Right lobe of liver (tissue), 4 donors: Measurements from ENCODE around the gene S100A16.

Source experiments
- CTCF ChIP-seq, 4 donors: fragments of 200-600 bp in 3 of 4; fragments of 450-650 bp in 1 of 4; IDR thresholded peaks; one replicate each; pipeline versions ENCODE4 v1.5.1 to v1.8.0; 2016 to 2022; ENCODE audit warnings: antibody characterized with exemption in 4 of 4, mild to moderate bottlenecking in 2 of 4
- POLR2A ChIP-seq: fragments of 450-650 bp; IDR thresholded peaks from one replicate; pipeline ENCODE4 v1.6.1; 2017; ENCODE audit warnings: antibody characterized with exemption, mild to moderate bottlenecking
- donor health status: DM: no; HTN: no; CAD: no.
- donor health status: DM: no; HTN: no; CAD: no.
- donor health status: DM: no; HTN: yes; CAD: no.

DNA sequence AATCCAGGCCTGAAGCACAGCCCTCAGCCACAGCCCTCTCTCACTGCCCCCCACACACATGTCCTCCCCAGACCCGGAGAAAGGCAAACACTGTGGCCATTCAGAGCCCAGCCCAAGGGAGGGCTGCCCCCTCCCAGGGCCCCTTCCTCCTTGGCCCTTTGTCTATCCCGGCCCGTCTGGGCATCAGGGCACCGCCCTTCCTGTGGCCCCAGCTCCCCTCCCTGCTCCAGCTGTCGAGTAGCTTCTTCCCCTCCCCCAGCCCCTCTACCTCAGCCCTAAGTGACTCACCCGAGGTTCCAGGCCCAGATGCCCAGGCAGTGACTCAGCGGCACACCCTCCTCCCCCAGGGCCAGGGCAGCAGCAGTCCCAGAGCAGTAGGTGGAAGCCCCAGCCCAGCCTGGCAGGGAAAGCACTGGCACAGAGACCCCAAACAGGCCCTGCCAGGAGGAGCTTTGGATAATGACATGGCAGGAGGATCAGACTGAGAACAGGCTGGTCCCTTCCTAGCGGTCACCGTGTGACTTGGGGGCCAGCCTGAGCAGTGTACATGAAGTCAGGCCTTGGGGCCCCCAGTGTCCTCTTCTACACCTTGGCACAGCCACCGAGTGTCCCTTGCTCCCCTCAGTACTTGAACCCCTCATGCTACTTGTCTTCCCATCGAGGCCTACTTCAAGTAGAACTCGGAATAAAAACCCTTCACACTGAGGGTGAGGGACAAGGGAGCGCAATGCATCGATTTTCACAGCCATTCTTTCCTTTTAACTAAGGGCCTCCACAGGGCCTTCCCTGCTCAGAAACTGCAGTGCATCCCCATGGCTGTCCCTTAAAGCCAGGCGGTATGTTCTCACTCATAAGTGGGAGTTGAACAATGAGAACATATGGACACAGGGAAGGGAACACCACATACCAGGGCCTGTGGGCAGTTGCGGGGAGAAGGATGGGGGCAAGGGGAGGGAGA is 46.2 kb downstream of the S100A16 start:
- TF ChIP-seq CTCF (IDR thresholded peaks at IDR 0.05) (no peak), POLR2A (peak; percentile 34)
